ENCODE measurements around the gene HIBADH.
"Not testable (repeated sequence)": the region's sequence is repeated elsewhere in the genome, so short reads cannot be mapped to it uniquely, and the experiment has no call there.

Gene HIBADH

DNA sequence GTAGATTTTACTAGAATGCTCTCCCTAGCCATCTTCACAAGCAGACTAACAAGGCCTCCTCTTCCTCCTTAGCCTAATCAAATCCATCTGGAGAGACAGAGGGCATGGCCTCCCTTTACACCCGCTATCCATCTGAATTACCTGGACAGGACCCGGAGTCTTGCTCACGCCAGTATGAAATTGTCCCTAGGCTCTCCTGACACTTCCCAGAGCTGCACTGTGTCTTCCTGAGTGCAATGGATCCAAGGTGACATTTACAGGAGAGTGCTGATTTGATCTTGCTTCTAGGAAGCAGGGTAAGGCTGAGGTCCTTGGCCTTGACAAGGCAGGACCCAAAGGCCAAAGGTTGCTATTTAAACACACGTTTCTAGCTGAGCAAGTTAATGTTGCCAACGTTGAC lies 147.8 kb downstream of the HIBADH start:
- in situ Hi-C loops (cut with HindIII; ENCODE audit: low sequenced_read_pairs): no loop called here

DNA sequence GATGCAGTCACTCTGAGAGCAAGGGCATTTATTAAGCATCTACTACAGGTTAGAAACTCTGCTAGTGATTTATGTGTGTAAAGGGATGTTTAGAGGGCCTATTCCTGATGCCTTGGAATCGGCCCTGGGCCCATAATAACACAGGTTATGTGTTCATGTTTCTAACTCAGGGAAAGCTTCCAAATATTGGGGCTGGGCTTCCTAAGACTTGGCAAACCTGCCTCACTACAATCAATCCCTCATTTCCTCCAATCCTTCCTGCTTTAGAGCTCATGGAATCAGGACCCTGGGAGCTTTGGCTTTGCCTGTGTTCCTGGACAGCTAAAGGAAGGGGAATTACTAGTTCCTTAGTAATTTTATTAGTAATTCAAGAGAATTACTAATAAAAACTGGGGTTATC lies 148.8 kb downstream of the HIBADH start:
- in situ Hi-C loops (cut with HindIII; ENCODE audit: low sequenced_read_pairs): no loop called here

DNA sequence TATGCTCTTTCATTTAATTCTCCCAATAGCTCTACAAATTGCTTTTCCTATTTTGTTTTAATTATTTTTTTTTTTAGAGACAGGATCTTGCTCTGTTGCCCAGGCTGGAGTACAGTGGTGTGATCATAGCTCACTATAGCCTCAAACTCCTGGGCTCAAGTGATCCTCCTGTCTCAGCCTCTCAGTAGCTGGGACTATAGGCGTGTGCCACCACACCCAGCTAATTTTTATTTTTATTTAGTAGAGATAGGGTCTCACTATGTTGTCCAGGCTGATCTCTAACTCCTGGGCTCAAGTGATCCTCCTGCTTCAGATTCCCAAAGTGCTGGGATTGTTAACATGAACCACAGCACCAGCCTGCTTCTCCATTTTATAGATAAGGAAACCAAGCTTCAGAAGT lies 151.3 kb downstream of the HIBADH start:
- in situ Hi-C loops (cut with HindIII; ENCODE audit: low sequenced_read_pairs): not testable (repeated sequence)

DNA sequence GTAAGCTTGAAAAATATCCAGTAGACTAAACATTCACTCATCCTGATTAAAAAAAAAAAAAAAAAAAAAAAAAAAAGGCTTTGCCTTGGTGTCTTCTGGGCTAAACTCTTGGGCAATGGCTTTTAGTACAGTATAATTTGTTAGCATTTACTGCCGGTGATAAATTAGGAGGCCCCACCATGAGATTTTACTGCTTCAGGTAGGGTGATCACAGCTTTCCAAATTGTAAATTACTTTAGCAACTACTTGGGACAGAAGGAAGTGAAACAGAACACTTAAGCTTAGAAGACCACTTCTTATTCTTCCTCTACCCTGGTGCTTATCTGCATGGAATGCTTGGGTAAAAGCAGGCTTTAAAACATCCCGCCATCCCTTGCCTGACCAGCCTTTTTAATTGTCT lies 152.1 kb downstream of the HIBADH start:
- in situ Hi-C loops (cut with HindIII; ENCODE audit: low sequenced_read_pairs): no loop called here

DNA sequence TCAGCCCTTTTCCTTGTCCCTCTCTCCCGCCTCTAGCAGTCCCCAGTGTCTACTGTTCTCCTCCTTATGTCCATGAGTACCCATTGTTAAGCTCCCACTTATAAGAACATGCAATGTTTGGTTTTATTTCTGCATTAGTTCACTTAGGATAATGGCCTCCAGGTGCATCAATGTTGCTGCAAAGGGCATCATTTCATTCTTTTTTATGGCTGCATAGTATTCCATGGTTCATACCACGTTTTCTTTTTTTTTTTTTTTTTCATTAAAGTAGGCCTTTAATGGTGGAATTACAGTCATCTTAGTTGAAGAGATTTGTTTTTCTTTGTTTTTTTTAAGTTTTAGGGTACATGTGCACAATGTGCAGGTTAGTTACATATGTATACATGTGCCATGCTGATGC lies 160.8 kb downstream of the HIBADH start:
- in situ Hi-C loops (cut with HindIII; ENCODE audit: low sequenced_read_pairs): not testable (repeated sequence)

DNA sequence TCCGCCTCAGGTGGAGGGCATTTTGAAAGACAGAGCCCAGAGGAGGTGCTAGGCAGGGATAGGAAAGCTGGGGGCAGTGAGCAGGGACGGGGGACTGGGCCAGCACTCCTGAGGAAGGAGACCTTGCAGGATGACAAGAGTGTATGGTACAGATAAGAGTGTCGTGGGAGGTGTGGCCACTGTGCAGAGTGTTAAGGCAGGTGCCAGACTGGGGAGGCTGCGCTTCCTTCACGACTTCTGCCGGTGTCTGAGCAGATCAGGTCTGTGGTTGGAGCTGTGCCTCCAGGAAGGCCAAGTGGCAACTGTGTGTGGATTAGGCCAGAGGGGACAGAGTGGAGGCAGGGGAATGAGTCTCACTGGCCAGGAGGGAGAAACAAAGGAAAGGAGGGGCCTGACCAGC lies 161.7 kb downstream of the HIBADH start:
- in situ Hi-C loops (cut with HindIII; ENCODE audit: low sequenced_read_pairs): no loop called here

DNA sequence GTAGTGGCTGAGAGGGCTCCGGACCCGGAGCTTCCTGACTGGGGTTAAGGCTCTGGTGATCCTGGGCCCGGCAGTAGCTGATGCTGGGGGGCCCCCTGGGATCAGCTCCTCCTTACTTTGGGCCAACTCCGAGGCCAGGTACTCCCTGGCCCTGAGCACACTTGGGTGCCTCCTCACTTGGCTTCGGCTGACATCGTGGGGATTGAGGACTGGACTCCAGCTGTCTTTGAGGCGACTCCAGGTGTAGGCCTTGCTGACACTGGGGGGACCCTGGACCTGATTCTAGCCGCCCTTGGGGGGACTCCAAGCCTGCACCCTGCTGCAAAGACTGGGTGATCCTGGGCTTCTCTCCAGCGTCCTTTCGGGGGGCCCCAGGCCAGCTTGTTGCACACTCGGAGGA lies 170.5 kb downstream of the HIBADH start:
- in situ Hi-C loops (cut with HindIII; ENCODE audit: low sequenced_read_pairs): no loop called here

DNA sequence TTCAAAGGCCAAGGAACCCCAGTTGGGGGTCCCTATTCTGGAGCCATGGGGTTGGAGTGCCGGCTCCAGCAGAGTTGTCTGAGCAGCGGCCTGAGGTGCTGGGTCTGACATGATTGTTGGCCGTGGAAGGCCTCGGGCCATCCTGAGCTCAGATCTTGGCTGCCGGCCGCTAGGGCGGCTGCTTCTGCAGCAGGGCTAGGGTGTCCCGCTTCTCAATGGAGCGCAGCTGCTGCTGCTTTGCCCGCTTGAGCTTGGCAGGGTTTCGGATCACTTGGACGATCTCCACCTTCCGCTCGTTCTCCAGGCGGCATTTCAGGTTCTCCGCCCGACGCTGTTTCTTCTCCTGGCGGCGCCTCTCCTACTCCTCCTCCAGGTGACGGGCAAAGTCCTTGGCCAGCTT lies 171.1 kb downstream of the HIBADH start:
- in situ Hi-C loops (cut with HindIII; ENCODE audit: low sequenced_read_pairs): no loop called here

DNA sequence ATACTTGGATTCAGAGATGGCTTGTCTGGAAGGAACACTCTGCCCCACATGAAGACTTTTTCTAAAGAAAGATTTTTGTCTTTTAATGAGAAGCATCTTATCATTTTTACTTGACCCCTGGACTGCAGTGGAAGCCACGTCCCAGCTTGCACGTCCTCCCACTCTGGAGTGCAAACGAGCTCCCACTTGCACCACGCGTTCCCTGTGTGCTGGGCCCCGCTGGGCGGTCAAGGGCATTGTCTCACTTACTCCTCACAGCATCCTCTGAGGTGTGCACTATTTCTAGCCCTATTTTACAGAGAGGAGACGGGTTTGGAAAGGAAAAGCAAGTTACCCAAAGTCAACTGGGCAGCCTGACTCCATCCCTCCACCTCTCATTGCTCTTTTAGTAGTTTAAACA lies 175.2 kb downstream of the HIBADH start:
- in situ Hi-C loops (cut with HindIII; ENCODE audit: low sequenced_read_pairs): no loop called here

DNA sequence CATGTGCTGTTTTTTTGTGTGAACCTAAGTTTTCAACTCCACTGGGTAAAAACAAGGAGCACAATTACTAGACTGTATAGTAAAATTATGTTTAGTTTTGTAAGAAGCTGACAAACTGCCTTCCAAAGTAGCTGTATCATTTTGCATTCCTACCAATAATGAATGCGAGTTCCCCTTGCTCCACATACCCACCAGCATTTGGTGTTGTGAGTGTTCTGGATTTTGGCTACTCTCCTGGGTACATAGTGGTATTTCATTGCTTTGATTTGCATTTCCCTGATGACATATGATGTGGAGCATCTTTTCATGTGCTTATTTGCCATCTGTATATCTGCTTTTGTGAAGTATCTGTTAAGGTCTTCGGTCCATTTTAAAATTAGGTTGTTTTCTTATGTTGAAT lies 178.2 kb downstream of the HIBADH start:
- in situ Hi-C loops (cut with HindIII; ENCODE audit: low sequenced_read_pairs): no loop called here

DNA sequence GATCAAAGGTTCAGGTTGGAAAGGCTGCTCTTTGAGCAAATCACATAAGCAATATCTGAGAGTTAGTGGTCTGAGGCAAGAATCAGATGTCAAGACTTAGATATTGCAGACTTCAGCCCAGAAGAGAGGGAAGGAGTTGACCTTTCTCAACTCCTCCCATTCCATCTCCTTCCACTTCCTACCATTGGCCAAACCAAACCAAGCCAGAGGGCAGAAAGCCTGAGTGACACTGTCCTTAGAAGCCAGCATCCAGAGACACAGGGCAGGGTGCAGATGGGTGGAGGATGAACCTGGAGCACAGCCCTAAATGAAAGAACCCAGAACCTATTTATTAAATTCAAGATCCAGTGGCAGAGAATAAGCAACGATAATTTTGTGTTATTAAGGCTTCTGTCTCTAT lies 180.5 kb downstream of the HIBADH start:
- in situ Hi-C loops (cut with HindIII; ENCODE audit: low sequenced_read_pairs): no loop called here

DNA sequence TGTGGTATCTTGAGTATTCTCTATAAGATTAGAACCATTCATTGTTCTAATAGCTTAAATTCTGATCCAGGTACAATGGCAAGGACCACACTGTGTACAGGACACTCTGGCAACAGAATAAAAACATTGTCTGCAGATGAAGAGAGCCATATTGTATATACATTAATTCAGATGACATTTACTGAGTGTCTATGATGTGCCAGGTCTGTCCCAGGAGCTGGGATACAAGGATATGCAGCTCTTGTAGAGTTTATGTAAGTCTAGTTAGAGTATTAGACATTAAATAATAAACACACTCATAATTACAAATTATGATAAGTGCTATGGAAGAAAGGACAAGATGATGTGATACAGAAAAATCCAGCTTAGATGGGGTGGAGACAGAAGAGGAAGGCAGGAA lies 184.1 kb downstream of the HIBADH start:
- in situ Hi-C loops (cut with HindIII; ENCODE audit: low sequenced_read_pairs): no loop called here

DNA sequence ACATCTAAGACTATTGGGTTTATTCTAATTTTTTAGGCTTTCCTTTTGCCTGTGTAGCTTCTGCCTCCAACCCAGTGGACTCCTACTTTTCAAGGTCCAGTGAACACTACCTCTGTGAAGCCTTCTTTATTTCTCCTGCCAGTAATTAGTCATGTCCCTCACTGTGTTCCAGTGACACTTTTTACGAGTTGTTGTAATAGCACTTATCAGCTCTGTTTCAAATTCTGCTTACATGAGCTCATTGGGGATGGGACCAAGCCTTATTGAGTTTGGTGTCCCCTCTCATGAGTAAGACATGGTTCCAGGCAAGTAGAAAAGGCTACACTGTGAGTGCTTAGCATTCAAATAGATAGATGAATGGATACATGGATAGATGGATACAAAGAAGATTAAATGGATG lies 184.6 kb downstream of the HIBADH start:
- in situ Hi-C loops (cut with HindIII; ENCODE audit: low sequenced_read_pairs): no loop called here

DNA sequence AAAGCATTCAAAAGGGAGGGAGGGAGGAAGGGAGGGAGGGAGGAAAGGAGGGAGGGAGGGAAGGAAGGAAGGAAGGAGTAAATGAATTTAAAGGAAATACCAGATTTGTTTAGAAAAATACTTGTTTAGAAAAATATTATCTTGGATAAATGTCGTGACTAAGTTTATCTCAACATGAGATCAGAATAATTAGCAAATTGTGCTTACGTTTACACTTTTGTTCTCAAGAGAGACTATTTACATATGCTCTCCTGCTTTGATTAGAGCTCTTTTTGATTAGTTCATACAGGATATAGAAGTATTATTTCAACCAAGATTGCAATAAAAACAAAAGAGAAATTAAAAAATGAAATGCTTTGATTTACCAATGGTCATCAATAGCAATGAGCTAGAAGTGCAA lies 186.2 kb downstream of the HIBADH start:
- in situ Hi-C loops (cut with HindIII; ENCODE audit: low sequenced_read_pairs): no loop called here

Data from DLD1 (cell line).